ENCODE results near the gene PFKM. TPM values are rescaled to one million over a fixed set of nuclear protein-coding genes. Genes with fewer than 3 reads are reported as not detected.
A peak's percentile ranks its signal among the peaks of the same experiment; 100 is the strongest.

Gene PFKM
- total RNA-seq, 2 donors from 2014 or later, result 36.9 to 71.9 TPM

DNA sequence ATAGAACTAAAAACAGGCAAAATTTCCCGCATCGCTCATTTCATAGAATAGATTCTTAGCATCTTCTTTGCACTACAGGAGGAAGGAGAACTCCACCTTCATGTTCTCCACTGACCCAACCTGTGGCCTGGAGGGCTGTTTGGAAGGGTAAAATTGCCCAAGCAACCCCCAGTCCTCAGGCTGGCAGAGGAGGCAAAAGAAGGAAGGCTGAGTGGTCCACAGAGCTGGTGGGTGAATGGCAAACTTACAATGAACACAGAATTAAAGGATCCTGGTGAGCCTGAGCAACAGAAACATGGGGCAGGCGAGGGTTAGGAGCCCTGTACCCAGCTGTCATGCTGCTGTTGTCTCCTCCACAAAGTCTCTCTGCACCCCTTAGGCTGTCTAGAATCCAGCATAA, 38.3 kb upstream of the PFKM start:
- no peaks in the 10 kb centered on the region for H3K9me3 ChIP-seq
- DNase-seq (ENCODE audit: low spot score), result no peak
- intact Hi-C loops (cut with DNase I), result no loop called here
- H3K27ac ChIP-seq, result no peak overlapping the region
- TF ChIP-seq, protein P1, sequence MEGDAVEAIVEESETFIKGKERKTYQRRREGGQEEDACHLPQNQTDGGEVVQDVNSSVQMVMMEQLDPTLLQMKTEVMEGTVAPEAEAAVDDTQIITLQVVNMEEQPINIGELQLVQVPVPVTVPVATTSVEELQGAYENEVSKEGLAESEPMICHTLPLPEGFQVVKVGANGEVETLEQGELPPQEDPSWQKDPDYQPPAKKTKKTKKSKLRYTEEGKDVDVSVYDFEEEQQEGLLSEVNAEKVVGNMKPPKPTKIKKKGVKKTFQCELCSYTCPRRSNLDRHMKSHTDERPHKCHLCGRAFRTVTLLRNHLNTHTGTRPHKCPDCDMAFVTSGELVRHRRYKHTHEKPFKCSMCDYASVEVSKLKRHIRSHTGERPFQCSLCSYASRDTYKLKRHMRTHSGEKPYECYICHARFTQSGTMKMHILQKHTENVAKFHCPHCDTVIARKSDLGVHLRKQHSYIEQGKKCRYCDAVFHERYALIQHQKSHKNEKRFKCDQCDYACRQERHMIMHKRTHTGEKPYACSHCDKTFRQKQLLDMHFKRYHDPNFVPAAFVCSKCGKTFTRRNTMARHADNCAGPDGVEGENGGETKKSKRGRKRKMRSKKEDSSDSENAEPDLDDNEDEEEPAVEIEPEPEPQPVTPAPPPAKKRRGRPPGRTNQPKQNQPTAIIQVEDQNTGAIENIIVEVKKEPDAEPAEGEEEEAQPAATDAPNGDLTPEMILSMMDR (IDR thresholded peaks at IDR 0.05), result no peak
- TF ChIP-seq POLR2A (IDR thresholded peaks at IDR 0.05) (no peak), POLR2AphosphoS5 (IDR thresholded peaks at IDR 0.05) (no peak)
- no peaks in the 10 kb centered on the region for H3K4me1 ChIP-seq (replicated peaks)
- 92% methylated on average over 3 of the region's 3 CpGs for WGBS
- no peaks in the 10 kb centered on the region for H3K27me3 ChIP-seq (replicated peaks; ENCODE audit: insufficient read depth)
- H3K4me3 ChIP-seq, result no peak overlapping the region
- H3K36me3 ChIP-seq, result no peaks in the 10 kb centered on the region

DNA sequence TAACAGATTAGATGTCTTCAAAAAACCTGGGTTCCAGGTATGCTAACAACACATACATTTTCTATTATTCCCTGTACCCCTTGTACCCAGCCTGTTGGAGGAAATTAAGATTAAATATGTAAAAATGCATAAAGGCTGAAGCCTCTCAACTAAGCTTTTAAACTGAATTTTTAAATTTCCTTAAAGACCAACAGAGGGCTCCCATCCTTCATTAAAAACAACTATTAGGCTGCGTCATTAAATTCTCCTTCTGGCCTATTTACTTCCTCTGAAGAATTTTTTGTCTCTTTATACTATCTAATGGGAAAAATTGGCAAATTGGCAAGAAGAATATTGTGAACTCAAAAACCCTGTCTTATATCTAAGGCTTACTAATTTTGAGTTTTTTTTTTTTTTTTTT, 35.1 kb upstream of the PFKM start:
- no peak for DNase-seq (ENCODE audit: low spot score)
- no peaks in the 10 kb centered on the region for H3K27me3 ChIP-seq (replicated peaks; ENCODE audit: insufficient read depth)
- no peak overlapping the region for H3K4me3 ChIP-seq
- no peak overlapping the region for H3K27ac ChIP-seq
- H3K9me3 ChIP-seq, result no peaks in the 10 kb centered on the region
- H3K36me3 ChIP-seq, result no peaks in the 10 kb centered on the region
- no peaks in the 10 kb centered on the region for H3K4me1 ChIP-seq (replicated peaks)
- 47% methylated on average over 1 of the region's 1 CpG for WGBS
- TF ChIP-seq POLR2A (IDR thresholded peaks at IDR 0.05), result no peak
- TF ChIP-seq, protein P1 (IDR thresholded peaks at IDR 0.05), result peak in 2 of 4 experiments; percentile 34 to 35
- TF ChIP-seq POLR2AphosphoS5 (IDR thresholded peaks at IDR 0.05), result no peak
- intact Hi-C loops (cut with DNase I), result no loop called here

DNA sequence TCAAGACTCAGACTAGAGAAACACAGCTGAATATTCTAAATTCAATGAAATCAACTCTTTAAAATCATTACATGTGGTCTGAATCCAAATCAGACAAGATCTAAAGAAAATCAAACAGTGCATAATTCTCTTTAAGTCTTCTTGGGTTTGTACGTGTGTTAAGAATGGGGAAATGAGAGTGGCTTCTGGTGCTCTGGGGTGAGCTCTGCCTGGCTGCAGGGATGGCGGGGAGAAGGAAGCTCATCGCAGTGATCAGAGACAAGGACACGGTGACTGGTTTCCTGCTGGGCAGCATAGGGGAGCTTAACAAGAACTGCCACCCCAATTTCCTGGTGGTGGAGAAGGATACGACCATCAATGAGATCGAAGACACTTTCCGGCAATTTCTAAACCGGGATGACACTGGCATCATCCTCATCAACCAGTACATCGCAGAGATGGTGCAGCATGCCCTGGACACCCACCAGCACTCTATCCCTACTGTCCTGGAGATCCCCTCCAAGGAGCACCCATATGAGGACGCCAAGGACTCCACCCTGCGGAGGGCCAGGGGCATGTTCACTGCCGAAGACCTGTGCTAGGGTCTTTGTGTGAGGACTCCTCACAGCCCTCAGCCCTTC, 34.2 kb upstream of the PFKM start:
- 89% methylated on average over 12 of the region's 12 CpGs for WGBS
- Histone ChIP-seq H3K27me3 (replicated peaks; ENCODE audit: insufficient read depth) (no peaks in the 10 kb centered on the region), H3K27ac (no peak overlapping the region), H3K9me3 (no peaks in the 10 kb centered on the region), H3K36me3 (no peaks in the 10 kb centered on the region), H3K4me1 (replicated peaks) (no peaks in the 10 kb centered on the region), H3K4me3 (no peak overlapping the region)
- TF ChIP-seq POLR2A (IDR thresholded peaks at IDR 0.05) (no peak), POLR2AphosphoS5 (IDR thresholded peaks at IDR 0.05) (no peak)
- TF ChIP-seq, protein P1 (IDR thresholded peaks at IDR 0.05), result no peak
- DNase-seq (ENCODE audit: low spot score), result no peak
- intact Hi-C loops (cut with DNase I), result no loop called here

DNA sequence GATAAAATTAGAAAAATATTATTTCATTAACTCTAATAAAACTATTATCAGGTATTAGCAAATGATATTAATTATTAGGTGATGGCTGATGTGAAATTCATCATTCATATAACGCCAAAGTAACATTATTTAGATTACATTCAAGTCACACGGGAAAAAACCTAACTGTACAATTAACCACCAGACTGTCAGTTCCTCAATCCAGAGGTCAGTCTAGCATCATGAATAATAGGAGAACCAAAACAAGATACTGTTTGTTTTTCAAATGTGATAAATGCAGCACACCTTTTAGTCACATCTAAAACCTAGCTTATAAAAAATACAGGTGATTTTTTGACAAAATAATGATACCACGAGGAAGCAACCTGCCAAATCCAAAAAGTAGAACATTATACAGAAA, 32.8 kb upstream of the PFKM start:
- no peak for DNase-seq (ENCODE audit: low spot score)
- Histone ChIP-seq H3K27me3 (replicated peaks; ENCODE audit: insufficient read depth) (no peaks in the 10 kb centered on the region), H3K4me3 (no peak overlapping the region), H3K9me3 (no peaks in the 10 kb centered on the region), H3K27ac (no peak overlapping the region), H3K36me3 (no peaks in the 10 kb centered on the region), H3K4me1 (replicated peaks) (no peaks in the 10 kb centered on the region)
- TF ChIP-seq POLR2A (IDR thresholded peaks at IDR 0.05) (no peak), POLR2AphosphoS5 (IDR thresholded peaks at IDR 0.05) (no peak)
- TF ChIP-seq, protein P1 (IDR thresholded peaks at IDR 0.05), result no peak
- 89% methylated on average over 3 of the region's 3 CpGs for WGBS
- intact Hi-C loops (cut with DNase I), result no loop called here

DNA sequence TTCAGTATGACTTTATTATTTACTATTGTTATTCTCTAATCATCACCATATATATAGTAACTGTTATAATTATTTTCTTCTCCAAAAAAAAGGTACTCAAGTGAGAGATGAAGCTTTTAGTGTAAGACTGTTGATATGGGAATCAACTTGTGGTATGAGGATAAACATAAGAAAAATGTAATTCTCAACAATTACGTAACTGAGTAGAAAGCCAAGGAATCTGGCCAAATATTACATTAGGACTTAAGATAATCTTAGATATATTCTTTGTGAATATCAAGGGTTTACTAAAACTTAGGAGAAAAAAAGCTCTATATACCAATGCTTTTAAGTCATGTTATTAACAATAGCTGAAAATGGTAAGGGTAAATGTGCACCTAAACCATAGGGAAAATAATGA, 26.6 kb upstream of the PFKM start:
- no peaks in the 10 kb centered on the region for H3K36me3 ChIP-seq
- no peak for DNase-seq (ENCODE audit: low spot score)

More for the DNA sequence above, 26.6 kb upstream of the PFKM start:
- intact Hi-C loops (cut with DNase I), result no loop called here
- no peak for TF ChIP-seq POLR2AphosphoS5 (IDR thresholded peaks at IDR 0.05)
- TF ChIP-seq, protein P1 (IDR thresholded peaks at IDR 0.05), result no peak
- TF ChIP-seq POLR2A (IDR thresholded peaks at IDR 0.05), result no peak
- H3K27me3 ChIP-seq (replicated peaks; ENCODE audit: insufficient read depth), result no peaks in the 10 kb centered on the region
- no peaks in the 10 kb centered on the region for H3K4me1 ChIP-seq (replicated peaks)
- no peak overlapping the region for H3K4me3 ChIP-seq
- no peaks in the 10 kb centered on the region for H3K9me3 ChIP-seq
- no peak overlapping the region for H3K27ac ChIP-seq
- WGBS, result 88% methylated on average over 1 of the region's 1 CpG

Data from prostate gland (tissue), 2 donors.